Myocyte (in vitro differentiated cells): ENCODE data around the gene COPS6. TPM values are rescaled to one million over a fixed set of nuclear protein-coding genes. Genes with fewer than 3 reads are reported as not detected.

Experiments used
- DNase-seq: peaks from one replicate; pipeline ENCODE4 v3.0.0-alpha.2; 2012; ENCODE audit warnings: low read depth
- total RNA-seq: library from RNA; depleted of rRNA; stranded (reverse); fragments of >200 nt; gene quantifications from 2 replicates; pipeline ENCODE4 v1.2.3, GENCODE V29; 2014

COPS6 gene
- total RNA-seq, 1 donor from 2014 or later: 56.0 TPM

- peak; percentile 100 for DNase-seq
Measured at GRCh38 chr7:100101016-100101862, 12.5 kb downstream of the COPS6 start, which contains the start of the genes AP4M1 and MCM7. TSS of gene AP4M1 (plus strand) at chr7:100101643. CDS start at chr7:100101715, 72 bp downstream. TSS of gene MCM7 (minus strand) at chr7:100101397. CDS start at chr7:100101294, 103 bp downstream.

- peak; percentile 56 for DNase-seq
Measured at GRCh38 chr7:100102950-100103840, 14.4 kb downstream of the COPS6 start.

GRCh38 chr7:100105534-100105933 lies 16.8 kb downstream of the COPS6 start:
- no peak for DNase-seq

GRCh38 chr7:100106633-100107032 lies 17.9 kb downstream of the COPS6 start:
- no peak for DNase-seq

- no peak for DNase-seq
Measured at GRCh38 chr7:100107125-100107737, 18.5 kb downstream of the COPS6 start.

- DNase-seq: no peak
Measured at GRCh38 chr7:100107890-100108289, 19.1 kb downstream of the COPS6 start.

GRCh38 chr7:100109521-100110163 lies 20.9 kb downstream of the COPS6 start:
- no peak for DNase-seq

GRCh38 chr7:100111156-100111555 lies 22.4 kb downstream of the COPS6 start:
- no peak for DNase-seq

- DNase-seq: no peak
Measured at GRCh38 chr7:100111914-100112313, 23.1 kb downstream of the COPS6 start.

- no peak for DNase-seq
Measured at GRCh38 chr7:100115026-100115425, 26.3 kb downstream of the COPS6 start.

- no peak for DNase-seq
Measured at GRCh38 chr7:100118388-100119071, 29.8 kb downstream of the COPS6 start.

GRCh38 chr7:100119072-100119969 lies 30.6 kb downstream of the COPS6 start, which contains the start of the genes CNPY4 and TAF6:
TSS of gene CNPY4 (plus strand) at chr7:100119634. CDS start at chr7:100119745, 111 bp downstream.
TSS of gene TAF6 (minus strand) at chr7:100119358. CDS start at chr7:100114209, 5,149 bp downstream.
- peak; percentile 99 for DNase-seq

GRCh38 chr7:100119970-100120732 lies 31.4 kb downstream of the COPS6 start:
- peak; percentile 80 for DNase-seq

- no peak for DNase-seq
Measured at GRCh38 chr7:100120733-100121036, 31.9 kb downstream of the COPS6 start.

GRCh38 chr7:100122067-100122466 lies 33.3 kb downstream of the COPS6 start:
- no peak for DNase-seq

- DNase-seq: no peak
Measured at GRCh38 chr7:100122568-100122967, 33.8 kb downstream of the COPS6 start.

- DNase-seq: no peak
Measured at GRCh38 chr7:100124301-100125230, 35.8 kb downstream of the COPS6 start.
